HG03135 (cell line): ENCODE data around the gene CTSG.
"Not testable (repeated sequence)": the region's sequence is repeated elsewhere in the genome, so short reads cannot be mapped to it uniquely, and the experiment has no call there.

Source experiments
- ATAC-seq: cut with Tn5 transposase; IDR thresholded peaks from one replicate; pipeline ENCODE4 v1.9.1; 2021; ENCODE audit warnings: mild to moderate bottlenecking, moderate library complexity; ENCODE audit not compliant: unreplicated experiment

CTSG gene

GRCh38 chr14:24549064-24549463, 27.0 kb downstream of the CTSG start:
- not testable (repeated sequence) for ATAC-seq

DNA sequence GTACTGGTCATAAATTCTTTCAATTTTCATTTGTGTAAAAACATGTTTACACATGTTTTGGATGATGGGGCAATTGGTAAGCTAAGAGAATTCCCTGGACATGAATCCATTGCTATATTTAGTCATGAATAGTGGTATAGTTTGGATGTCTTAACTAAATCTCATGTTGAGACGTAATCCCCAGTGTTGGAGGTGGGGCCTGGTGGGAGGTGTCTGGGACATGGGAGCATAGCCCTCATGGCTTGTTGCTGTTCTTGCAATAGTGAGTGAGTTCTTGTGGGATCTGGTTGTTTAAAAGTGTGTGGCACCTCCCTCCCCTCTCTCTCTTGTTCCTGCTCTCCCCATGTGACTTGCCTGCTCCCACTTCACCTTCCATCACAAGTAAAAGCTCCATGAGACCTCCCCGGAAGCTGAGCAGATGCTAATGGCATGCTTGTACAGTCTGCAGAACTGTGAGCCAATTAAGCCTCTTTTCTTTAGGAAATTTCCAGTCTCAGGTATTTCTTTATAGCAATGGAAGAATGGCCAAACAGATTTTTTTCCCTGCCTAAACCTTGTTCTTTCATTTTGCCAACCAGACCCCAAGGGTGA, 33.6 kb downstream of the CTSG start:
- ATAC-seq: no peak

DNA sequence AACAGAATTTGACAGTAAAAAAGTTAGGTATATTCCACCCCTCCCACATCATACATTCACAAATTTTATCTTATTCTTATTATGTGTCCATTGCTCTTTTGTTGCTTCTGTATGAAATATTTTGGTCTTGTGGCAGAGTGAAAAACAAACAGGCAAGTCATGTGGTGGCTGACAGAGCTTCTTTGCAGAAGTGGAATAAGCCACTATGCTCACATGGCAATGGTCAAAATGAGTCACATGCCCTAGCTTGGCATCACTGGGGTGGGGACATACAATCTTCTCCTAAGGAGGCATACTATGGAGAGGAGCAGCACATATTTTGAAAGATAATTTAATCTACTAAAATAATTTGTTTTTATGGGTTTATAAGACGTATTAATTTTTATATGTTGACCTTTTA, 40.3 kb downstream of the CTSG start:
- ATAC-seq: no peak

DNA sequence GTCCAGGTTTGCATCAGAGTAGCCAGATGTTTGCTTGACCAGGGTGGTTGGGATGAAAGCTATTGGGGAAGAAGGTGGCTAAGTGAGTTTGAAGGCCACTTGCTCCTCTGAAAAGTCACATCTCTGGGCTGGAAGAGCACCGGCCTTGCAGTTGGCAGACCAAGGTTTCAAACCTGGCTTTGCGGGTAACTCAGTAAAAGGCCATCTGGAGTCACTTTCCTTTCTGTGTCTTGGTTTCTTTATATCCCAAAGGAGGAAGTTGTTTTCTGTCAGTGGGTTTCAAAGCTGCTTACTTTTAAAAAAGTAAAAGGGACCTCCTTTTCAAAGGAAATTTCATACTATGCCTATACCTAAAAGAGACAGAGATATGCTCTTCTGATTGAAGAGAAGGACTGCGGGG, 41.8 kb downstream of the CTSG start:
- no peak for ATAC-seq

DNA sequence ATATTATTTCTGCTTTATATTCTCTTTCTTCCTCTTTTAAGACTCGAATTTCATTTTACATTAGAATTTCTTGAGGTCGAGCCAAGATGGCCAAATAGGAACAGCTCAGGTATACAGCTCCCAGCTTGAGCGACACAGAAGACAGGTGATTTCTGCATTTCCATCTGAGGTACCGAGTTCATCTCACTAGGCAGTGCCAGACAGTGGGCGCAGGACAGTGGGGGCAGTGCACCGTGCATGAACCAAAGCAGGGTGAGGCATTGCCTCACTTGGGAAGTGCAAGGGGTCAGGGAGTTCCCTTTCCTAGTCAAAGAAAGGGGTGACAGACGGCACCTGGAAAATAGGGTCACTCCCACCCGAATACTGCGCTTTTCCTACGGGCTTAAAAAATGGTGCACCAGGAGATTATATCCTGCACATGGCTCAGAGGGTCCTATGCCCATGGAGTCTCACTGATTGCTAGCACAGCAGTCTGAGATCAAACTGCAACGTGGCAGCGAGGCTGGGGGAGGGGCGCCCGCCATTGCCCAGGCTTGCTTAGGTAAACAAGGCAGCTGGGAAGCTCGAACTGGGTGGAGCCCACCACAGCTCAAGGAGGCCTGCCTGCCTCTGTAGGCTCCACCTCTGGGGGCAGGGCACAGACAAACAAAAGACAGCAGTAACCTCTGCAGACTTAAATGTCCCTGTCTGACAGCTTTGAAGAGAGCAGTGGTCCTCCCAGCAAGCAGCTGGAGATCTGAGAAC, 50.0 kb downstream of the CTSG start:
- ATAC-seq: not testable (repeated sequence)
